Measurements from ENCODE around the gene SLC40A1.

DNA sequence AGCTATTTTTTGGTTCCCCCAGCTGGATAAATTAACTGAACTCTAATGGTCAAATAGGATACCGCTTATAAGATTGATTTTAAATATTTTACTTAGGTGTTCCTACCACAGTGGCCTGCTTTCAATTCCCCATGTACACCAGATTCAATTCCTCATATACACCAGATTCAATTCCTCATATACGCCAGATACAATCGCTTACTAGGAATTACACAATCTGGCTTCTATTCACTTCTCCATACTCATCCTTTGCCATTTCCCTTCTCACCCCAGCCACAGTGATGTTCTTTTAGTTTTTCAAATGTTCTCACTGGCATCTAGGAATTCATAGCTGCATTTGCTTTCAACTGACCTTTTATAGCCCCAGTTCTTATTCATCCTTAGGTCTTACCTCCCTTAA, 66.5 kb downstream of the SLC40A1 start:
- TF ChIP-seq POLR2A (IDR thresholded peaks at IDR 0.05; ENCODE audit: low read depth, low read length): no peak
- TF ChIP-seq POLR2AphosphoS5 (IDR thresholded peaks at IDR 0.05; ENCODE audit: low read depth, low read length): no peak
- TF ChIP-seq TAF1 (IDR thresholded peaks at IDR 0.05; ENCODE audit: borderline replicate concordance, low read depth, low read length): no peak
